Kidney epithelial cell (primary cell): ENCODE results near the gene KDM1A. TPM values are rescaled to one million over a fixed set of nuclear protein-coding genes. Genes with fewer than 3 reads are reported as not detected.

Experiments
- DNase-seq: peaks from one replicate; pipeline ENCODE4 v3.0.0-alpha.2; 2010; ENCODE audit warnings: low read depth
- H3K27me3 ChIP-seq: 2 replicates; pipeline ENCODE4 v1.6.0; 2011; ENCODE audit warnings: low read length; ENCODE audit not compliant: control insufficient read depth, insufficient read depth
- H3K36me3 ChIP-seq: 2 replicates; pipeline ENCODE4 v1.5.1; 2011; ENCODE audit warnings: low read length; ENCODE audit not compliant: control insufficient read depth, insufficient read depth
- H3K4me3 ChIP-seq: 2 replicates; pipeline ENCODE4 v1.5.1; 2011; ENCODE audit warnings: low read depth, mild to moderate bottlenecking, control low read depth, low read length
- total RNA-seq: library from RNA; depleted of rRNA; stranded (reverse); fragments of >200 nt; gene quantifications from 2 replicates; pipeline ENCODE4 v1.2.3, GENCODE V29; 2015
- TF ChIP-seq, protein P1 (sequence below): IDR thresholded peaks from 2 replicates; pipeline ENCODE4 v1.5.1; 2011; ENCODE audit warnings: mild to moderate bottlenecking, moderate library complexity, low read length, control low read depth, inconsistent platforms; ENCODE audit not compliant: insufficient read depth, poor library complexity, severe bottlenecking

The KDM1A gene
- total RNA-seq, 1 donor from 2014 or later = 111 TPM

- H3K36me3 ChIP-seq = peaks cover 3% of the 10 kb centered on the region
- no peaks in the 10 kb centered on the region for H3K27me3 ChIP-seq
- DNase-seq = no peak
- TF ChIP-seq, protein P1, sequence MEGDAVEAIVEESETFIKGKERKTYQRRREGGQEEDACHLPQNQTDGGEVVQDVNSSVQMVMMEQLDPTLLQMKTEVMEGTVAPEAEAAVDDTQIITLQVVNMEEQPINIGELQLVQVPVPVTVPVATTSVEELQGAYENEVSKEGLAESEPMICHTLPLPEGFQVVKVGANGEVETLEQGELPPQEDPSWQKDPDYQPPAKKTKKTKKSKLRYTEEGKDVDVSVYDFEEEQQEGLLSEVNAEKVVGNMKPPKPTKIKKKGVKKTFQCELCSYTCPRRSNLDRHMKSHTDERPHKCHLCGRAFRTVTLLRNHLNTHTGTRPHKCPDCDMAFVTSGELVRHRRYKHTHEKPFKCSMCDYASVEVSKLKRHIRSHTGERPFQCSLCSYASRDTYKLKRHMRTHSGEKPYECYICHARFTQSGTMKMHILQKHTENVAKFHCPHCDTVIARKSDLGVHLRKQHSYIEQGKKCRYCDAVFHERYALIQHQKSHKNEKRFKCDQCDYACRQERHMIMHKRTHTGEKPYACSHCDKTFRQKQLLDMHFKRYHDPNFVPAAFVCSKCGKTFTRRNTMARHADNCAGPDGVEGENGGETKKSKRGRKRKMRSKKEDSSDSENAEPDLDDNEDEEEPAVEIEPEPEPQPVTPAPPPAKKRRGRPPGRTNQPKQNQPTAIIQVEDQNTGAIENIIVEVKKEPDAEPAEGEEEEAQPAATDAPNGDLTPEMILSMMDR = no peak
- no peak overlapping the region for H3K4me3 ChIP-seq
Measured at GRCh38 chr1:23085696-23086095, 66.4 kb downstream of the KDM1A start.

- H3K4me3 ChIP-seq = no peak overlapping the region
- no peaks in the 10 kb centered on the region for H3K27me3 ChIP-seq
- DNase-seq = no peak
- H3K36me3 ChIP-seq = peaks cover 3% of the 10 kb centered on the region
- TF ChIP-seq, protein P1 = no peak
Measured at GRCh38 chr1:23088027-23088426, 68.8 kb downstream of the KDM1A start.

GRCh38 chr1:23090056-23090455 lies 70.8 kb downstream of the KDM1A start:
- TF ChIP-seq, protein P1 = no peak
- no peaks in the 10 kb centered on the region for H3K27me3 ChIP-seq
- DNase-seq = no peak
- H3K36me3 ChIP-seq = peaks cover 3% of the 10 kb centered on the region
- H3K4me3 ChIP-seq = no peak overlapping the region

DNA sequence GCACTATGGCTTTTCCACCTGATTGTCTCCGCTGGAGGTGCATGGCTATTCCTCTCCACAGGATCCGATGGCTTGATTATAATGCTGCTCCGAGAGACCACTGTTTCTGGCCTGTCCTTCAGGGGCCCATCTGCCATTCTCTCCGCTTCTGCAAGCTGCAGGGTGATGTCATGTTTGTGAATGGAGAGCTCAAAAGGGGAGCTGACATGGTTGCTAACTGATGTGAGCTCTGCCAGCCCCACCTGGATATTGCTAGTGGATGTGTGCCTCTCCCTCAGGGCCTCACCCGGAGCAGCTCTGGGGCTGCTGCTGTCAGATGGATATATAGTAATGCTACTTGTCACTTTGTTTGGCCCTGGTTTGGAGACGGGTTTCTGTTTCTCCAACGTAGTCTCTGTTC lies 72.3 kb downstream of the KDM1A start:
- DNase-seq = no peak
- TF ChIP-seq, protein P1 = no peak
- H3K27me3 ChIP-seq = no peaks in the 10 kb centered on the region
- H3K4me3 ChIP-seq = no peak overlapping the region
- H3K36me3 ChIP-seq = peaks cover 3% of the 10 kb centered on the region

DNA sequence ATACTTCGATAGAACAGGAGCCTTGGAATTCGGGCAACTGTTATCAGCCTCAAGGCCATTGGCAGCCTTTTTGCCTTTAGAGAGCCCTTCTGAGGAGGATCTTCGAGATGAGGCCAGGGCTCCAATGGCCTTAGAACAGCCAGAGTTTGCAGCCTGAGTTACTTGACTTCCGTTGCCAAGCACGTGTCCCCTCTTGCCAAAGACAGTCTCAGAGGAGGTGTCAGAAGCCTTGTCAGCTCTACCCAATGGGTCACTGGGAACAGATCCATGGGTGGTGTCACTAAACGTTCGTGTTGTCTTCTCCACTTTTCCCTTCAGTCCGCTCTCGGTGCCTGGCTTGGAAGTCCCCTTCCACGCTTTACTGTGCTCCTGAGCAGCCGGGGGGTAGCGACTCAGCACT lies 73.2 kb downstream of the KDM1A start:
- peaks cover 3% of the 10 kb centered on the region for H3K36me3 ChIP-seq
- no peak overlapping the region for H3K4me3 ChIP-seq
- TF ChIP-seq, protein P1 = no peak
- no peak for DNase-seq
- no peaks in the 10 kb centered on the region for H3K27me3 ChIP-seq

DNA sequence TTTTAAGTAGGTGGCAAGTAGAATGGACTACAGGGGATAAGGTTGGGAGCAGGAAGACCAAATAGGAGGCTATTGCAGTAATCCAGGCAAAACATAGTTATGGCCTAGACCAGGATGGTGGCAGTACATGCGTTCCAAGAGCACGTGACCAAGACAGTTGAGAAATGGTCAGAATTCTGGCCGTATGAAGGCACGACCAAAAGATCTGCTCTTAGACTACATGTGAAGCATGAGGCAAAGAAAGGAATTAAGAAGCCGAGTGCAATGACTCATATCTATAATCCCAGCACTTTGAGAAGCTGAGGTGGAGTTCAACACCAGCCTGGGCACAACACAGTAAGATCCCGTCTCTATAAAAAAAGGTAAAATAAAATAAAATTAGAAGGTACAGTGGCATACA lies 78.0 kb downstream of the KDM1A start:
- DNase-seq = no peak
- Histone ChIP-seq H3K36me3 (peaks cover 2% of the 10 kb centered on the region), H3K4me3 (no peak overlapping the region), H3K27me3 (no peaks in the 10 kb centered on the region)
- TF ChIP-seq, protein P1 = no peak
